GM18861 (cell line): ENCODE data around the gene SGCD.
"Not testable (repeated sequence)": the region's sequence is repeated elsewhere in the genome, so short reads cannot be mapped to it uniquely, and the experiment has no call there.

ENCODE experiments used
- ATAC-seq: cut with Tn5 transposase; IDR thresholded peaks from one replicate; pipeline ENCODE4 v1.9.1; 2021; ENCODE audit not compliant: unreplicated experiment

The SGCD gene

GRCh38 chr5:156552855-156553358 is 225.9 kb downstream of the SGCD start:
- ATAC-seq, result no peak

GRCh38 chr5:156556666-156557406 is 229.9 kb downstream of the SGCD start:
- no peak for ATAC-seq

DNA sequence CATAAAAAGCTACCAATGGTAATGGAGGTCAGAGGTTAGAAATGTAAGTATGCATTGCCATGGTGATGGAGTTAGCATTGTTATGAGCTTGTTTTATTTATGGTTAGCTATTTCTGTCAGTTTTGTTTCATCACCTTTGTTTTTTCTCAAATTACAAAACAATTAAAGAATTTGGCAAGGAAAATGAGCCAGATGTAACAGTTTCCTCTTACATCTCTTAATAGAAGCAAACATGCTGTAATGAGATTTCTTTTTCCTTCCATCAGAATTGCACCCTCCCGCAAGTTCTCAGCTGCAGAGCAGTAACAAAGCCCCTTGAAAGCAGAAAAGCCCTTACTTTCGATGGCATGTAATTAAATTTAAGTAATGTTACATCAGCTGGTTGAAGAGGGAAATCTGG is 233.0 kb downstream of the SGCD start:
- ATAC-seq, result no peak

GRCh38 chr5:156561651-156562050 is 234.7 kb downstream of the SGCD start:
- no peak for ATAC-seq

DNA sequence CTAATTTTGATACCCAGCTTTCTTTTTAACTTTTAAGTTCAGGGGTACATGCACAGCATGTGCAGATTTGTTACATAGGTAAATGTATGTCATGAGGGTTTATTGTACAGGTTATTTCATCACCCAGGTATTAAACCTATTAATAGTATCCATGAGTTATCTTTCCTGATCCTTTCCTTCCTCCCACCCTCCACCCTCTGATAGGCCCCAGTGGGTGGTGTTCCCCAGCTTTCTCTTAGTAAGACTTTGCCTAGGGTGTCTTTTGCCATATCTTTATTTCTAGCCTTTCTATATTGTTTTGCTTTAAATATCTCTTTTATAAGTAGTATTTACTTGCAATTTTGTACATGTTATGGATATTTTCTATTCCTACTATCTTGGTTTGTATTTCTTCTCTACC is 243.7 kb downstream of the SGCD start:
- no peak for ATAC-seq

- ATAC-seq, result no peak
Observed at GRCh38 chr5:156581725-156582124, 254.8 kb downstream of the SGCD start.

- ATAC-seq, result no peak
Observed at GRCh38 chr5:156582193-156582598, 255.2 kb downstream of the SGCD start.

DNA sequence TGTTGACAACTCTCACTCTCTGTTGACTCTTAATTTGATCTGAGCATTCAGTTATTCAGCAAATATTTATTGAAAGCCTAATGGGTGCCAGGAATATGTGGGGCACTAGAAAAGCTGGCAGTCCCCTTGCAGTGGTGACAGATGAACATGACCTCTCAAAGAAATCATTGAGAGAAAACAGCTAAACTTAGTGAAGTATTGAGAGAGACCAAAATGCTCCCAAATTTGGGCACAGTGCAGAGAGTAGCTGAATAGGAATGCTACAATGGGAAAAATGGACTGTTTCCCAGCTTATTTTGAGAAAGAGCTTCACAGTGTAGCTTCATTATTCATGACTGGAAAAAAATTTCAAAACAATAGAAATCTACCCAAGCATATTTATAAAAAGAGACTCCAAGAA is 257.9 kb downstream of the SGCD start:
- no peak for ATAC-seq

GRCh38 chr5:156585999-156586398 is 259.0 kb downstream of the SGCD start:
- ATAC-seq, result no peak

GRCh38 chr5:156587012-156587411 is 260.0 kb downstream of the SGCD start:
- no peak for ATAC-seq

- no peak for ATAC-seq
Observed at GRCh38 chr5:156588306-156588705, 261.3 kb downstream of the SGCD start.

GRCh38 chr5:156589104-156589945 is 262.4 kb downstream of the SGCD start:
- ATAC-seq, result no peak

DNA sequence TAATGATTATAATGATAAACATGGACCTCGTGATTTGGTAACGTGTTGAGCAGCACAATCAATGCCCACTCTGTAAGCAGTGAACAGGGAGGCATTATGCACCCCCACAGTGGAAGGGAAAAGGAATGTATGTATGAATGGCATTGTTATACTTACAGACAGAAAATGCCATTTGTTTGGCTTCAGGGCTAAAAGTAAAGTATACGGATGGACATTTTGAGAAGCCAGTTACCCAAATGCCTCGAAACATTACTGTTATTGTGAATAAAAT is 262.9 kb downstream of the SGCD start:
- no peak for ATAC-seq

DNA sequence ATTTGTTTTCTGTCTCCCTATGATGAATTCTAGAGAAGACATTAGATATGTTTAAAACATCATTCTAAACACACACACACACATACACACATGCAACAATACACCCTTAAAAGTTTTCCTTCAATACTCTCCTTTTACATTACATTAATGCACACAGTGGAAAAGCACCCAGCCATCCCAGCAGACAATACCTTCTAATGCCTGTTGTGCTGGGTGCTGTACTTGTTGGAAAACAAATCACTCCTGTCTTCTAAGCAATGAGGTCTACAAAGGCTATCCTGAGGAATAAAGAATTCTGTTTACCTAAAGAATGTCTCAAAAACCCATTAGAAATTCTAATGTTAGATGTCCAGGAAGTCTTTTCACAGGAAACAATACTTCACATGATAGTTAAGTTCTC is 264.0 kb downstream of the SGCD start:
- ATAC-seq, result no peak

GRCh38 chr5:156591631-156592030 is 264.7 kb downstream of the SGCD start:
- ATAC-seq, result no peak

DNA sequence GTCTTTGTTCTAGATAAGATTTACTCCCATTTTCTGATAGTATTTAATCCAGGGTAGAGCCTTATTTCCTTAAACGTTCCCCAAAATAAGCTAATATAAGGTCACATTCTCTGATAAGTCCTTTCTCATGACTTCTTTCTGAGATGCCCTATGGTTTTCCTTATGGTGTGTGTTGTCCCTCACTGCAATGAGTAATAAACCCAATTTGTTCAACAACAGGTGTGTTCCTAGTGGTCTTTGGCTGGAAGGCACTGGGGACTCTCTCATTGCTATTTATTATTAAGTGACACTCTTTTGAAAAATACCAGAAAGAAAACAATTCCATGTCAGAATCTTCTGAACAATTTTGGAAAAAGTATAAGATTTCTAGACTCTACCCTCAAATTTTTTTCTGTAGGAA is 266.6 kb downstream of the SGCD start:
- ATAC-seq, result no peak

- ATAC-seq, result no peak
Observed at GRCh38 chr5:156594406-156594805, 267.4 kb downstream of the SGCD start.

DNA sequence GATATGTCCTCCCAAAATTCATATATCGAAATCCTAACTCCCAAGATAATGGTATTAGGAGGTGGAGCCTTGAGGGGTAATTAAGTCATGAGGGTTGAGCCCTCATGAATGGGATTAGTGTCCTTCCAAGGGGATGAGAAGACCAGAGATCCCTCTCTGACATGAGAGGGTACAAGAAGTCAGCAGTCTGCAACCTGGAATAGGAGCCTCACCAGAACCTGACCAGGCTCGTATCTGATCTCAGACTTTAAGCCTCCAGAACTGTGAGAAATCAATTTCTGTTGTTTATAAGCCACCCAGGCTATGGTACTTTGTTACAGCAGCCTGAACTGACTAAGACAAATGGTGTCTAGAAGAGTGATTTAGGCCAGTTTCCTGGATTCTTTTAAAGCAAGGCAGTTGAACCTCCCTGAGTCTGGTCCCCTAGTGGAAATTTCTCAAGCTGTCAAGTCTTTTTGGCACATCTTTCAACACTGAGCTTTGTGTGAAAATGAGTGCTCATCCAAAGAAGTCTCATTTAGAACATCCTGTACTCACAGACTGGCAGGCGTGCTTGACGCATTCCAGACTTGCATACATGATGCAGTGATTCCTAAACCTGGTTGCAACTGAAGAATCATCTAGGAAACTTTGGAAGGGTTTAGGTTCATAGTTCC is 268.3 kb downstream of the SGCD start:
- no peak for ATAC-seq

DNA sequence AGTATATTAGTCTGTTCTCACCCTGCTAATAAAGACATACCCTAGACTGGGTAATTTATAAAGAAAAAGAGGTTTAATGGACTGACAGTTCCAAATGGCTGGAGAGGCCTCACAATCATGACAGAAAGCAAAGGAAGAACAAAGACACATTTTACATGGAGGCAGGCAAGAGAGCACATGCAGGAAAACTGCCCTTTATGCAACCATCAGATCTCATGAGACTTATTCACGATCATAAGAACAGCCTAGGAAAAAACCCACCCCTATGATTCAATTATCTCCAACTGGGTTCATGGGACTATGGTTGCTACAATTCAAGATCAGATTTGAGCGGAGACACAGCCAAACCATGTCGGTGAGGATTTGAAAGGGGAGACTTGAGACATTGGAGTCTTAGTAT is 270.3 kb downstream of the SGCD start:
- no peak for ATAC-seq

GRCh38 chr5:156598964-156599363 is 272.0 kb downstream of the SGCD start:
- ATAC-seq, result no peak

DNA sequence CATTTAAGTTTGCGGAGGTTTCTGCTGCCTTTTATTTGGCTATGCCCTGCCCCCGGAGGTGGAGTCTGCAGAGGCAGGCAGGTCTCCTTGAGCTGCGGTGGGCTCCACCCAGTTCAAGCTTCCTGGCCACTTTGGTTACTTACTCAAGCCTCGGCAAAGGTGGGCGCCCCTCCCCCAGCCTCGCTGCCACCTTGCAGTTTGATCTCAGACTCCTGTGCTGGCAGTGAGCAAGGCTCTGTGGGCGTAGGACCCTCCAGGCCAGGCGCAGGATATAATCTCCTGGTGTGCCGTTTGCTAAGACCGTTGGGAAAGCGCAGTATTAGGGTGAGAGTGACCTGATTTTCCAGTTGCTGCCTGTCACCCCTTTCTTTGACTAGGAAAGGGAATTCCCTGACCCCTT is 283.6 kb downstream of the SGCD start:
- not testable (repeated sequence) for ATAC-seq

DNA sequence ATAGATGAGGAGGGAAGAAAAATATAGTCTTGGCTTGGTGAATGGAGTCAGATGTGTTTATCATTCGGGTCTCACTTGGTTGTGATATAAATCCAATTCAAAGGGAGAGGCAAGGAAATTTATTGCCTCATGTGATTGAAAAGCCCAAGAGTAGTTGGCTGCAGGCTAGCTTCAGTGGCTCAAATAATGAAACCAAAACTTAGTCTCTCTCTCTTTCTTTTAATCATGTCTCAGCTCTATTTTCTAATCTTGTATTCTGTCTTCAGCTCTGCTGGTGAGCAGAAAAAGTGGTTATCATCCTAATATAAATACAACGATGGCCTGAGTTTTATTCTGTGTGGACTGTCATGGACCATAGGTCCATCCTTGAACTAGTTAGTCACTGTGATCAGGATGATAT is 288.9 kb downstream of the SGCD start:
- no peak for ATAC-seq
